GM23338 (cell line): ENCODE results near the gene CDK18. TPM values are rescaled to one million over a fixed set of nuclear protein-coding genes. Genes with fewer than 3 reads are reported as not detected.

ENCODE experiments used
- ATAC-seq: fragments of 200-7000 bp; cut with Tn5 transposase; 3 replicates; pipeline ENCODE4 v1.9.1; 2020
- DNase-seq: peaks from one replicate; pipeline ENCODE4 v3.0.0-alpha.2; 2015; ENCODE audit warnings: low spot score
- H2AFZ ChIP-seq: fragments of 200-600 bp; sonication (generic); 2 replicates; pipeline ENCODE4 v1.8.0; 2016; ENCODE audit warnings: antibody characterized with exemption, mild to moderate bottlenecking, moderate library complexity
- H3F3A ChIP-seq: fragments of 200-600 bp; sonication (generic); replicated peaks from 2 replicates; pipeline ENCODE4 v1.8.0; 2017; ENCODE audit warnings: antibody characterized with exemption, mixed run types, low read depth
- H3K27ac ChIP-seq: fragments of 200-600 bp; sonication (generic); 2 replicates; pipeline ENCODE4 v1.6.1; 2016; ENCODE audit warnings: low read depth
- H3K27me3 ChIP-seq: fragments of 200-600 bp; sonication (generic); 2 replicates; pipeline ENCODE4 v1.8.0; 2016; ENCODE audit warnings: mild to moderate bottlenecking, mixed run types, moderate library complexity; ENCODE audit not compliant: insufficient read depth
- H3K36me3 ChIP-seq: fragments of 200-600 bp; sonication (generic); 2 replicates; pipeline ENCODE4 v1.8.0; 2016; ENCODE audit warnings: mild to moderate bottlenecking; ENCODE audit not compliant: insufficient read depth
- H3K4me1 ChIP-seq: fragments of 200-600 bp; sonication (generic); 2 replicates; pipeline ENCODE4 v1.8.0; 2016; ENCODE audit warnings: mild to moderate bottlenecking, moderate library complexity; ENCODE audit not compliant: insufficient read depth
- H3K4me2 ChIP-seq: fragments of 200-600 bp; sonication (generic); 2 replicates; pipeline ENCODE4 v1.7.1; 2017; ENCODE audit warnings: mixed run types
- H3K4me3 ChIP-seq: fragments of 200-600 bp; sonication (generic); 2 replicates; pipeline ENCODE4 v1.6.1; 2016; ENCODE audit warnings: mixed run types
- H3K79me2 ChIP-seq: fragments of 200-600 bp; sonication (generic); replicated peaks from 2 replicates; pipeline ENCODE4 v1.8.0; 2017; ENCODE audit warnings: mild to moderate bottlenecking; ENCODE audit not compliant: insufficient read depth
- H3K9me2 ChIP-seq: fragments of 200-600 bp; sonication (generic); 2 replicates; pipeline ENCODE4 v1.8.0; 2017; ENCODE audit not compliant: insufficient read depth
- H4K20me1 ChIP-seq: fragments of 200-600 bp; sonication (generic); replicated peaks from 2 replicates; pipeline ENCODE4 v1.8.0; 2017; ENCODE audit warnings: mild to moderate bottlenecking; ENCODE audit not compliant: insufficient read depth
- H3K27ac Mint-ChIP-seq: 2 replicates; pipeline ENCODE4 v1.8.0; 2020; ENCODE audit warnings: inconsistent platforms, mild to moderate bottlenecking, moderate library complexity, mixed read lengths
- H3K27me3 Mint-ChIP-seq: 3 replicates; pipeline ENCODE4 v1.8.0; 2022; ENCODE audit warnings: low read depth, mild to moderate bottlenecking, moderate library complexity, mixed read lengths, inconsistent platforms; ENCODE audit not compliant: insufficient read depth, poor library complexity
- H3K36me3 Mint-ChIP-seq: 3 replicates; pipeline ENCODE4 v1.8.0; 2021; ENCODE audit warnings: low read depth, mild to moderate bottlenecking, inconsistent platforms, moderate library complexity, mixed read lengths
- H3K4me1 Mint-ChIP-seq: 3 replicates; pipeline ENCODE4 v1.8.0; 2020; ENCODE audit warnings: mild to moderate bottlenecking, inconsistent platforms, mixed read lengths
- H3K4me3 Mint-ChIP-seq: 3 replicates; pipeline ENCODE4 v1.8.0; 2021; ENCODE audit warnings: moderate library complexity, mild to moderate bottlenecking, inconsistent platforms, mixed read lengths
- H3K9me3 Mint-ChIP-seq: 3 replicates; pipeline ENCODE4 v1.8.0; 2020; ENCODE audit warnings: moderate library complexity, mild to moderate bottlenecking, inconsistent platforms, mixed read lengths
- CREB1 ChIP-seq: fragments of 250-450 bp; sonication (Bioruptor Pico); IDR thresholded peaks from 2 replicates; pipeline ENCODE4 v1.5.0; 2020; ENCODE audit warnings: low read depth, mild to moderate bottlenecking, moderate library complexity
- EZH2 ChIP-seq: fragments of 200-600 bp; sonication (generic); IDR thresholded peaks from one replicate; pipeline ENCODE4 v1.8.0; 2017; ENCODE audit warnings: antibody characterized with exemption, mild to moderate bottlenecking, low read depth; ENCODE audit not compliant: unreplicated experiment
- EZH2phosphoT487 ChIP-seq: fragments of 200-600 bp; sonication (generic); IDR thresholded peaks from one replicate; pipeline ENCODE4 v1.8.1; 2018; ENCODE audit warnings: antibody characterized with exemption; ENCODE audit not compliant: unreplicated experiment
- NANOG ChIP-seq: IDR thresholded peaks from 2 replicates; pipeline ENCODE4 v1.6.1; 2016; ENCODE audit warnings: antibody characterized with exemption, borderline replicate concordance
- POLR2AphosphoS5 ChIP-seq: IDR thresholded peaks from 2 replicates; pipeline ENCODE4 v1.6.1; 2016; ENCODE audit warnings: antibody characterized with exemption, low read depth
- STAT1 ChIP-seq: IDR thresholded peaks from one replicate; pipeline ENCODE4 v1.6.1; 2016; ENCODE audit warnings: antibody characterized with exemption; ENCODE audit not compliant: unreplicated experiment
- ZNF331 ChIP-seq: fragments of 250-450 bp; sonication (Bioruptor Pico); IDR thresholded peaks from 2 replicates; pipeline ENCODE4 v1.5.0; 2020; ENCODE audit warnings: low read depth, mild to moderate bottlenecking, moderate library complexity
- polyA plus RNA-seq: library from polyadenylated mRNA; unstranded; fragments of >200 nt; fragmentation: Nextera tagmentation; extraction: Ambion mirVana; gene quantifications from 2 replicates; pipeline ENCODE4 v1.2.1, GENCODE V29; 2016
- total RNA-seq: library from RNA; depleted of rRNA; stranded (reverse); fragments of >200 nt; shearing (Covaris generic); gene quantifications from 2 replicates; pipeline ENCODE4 v1.2.3, GENCODE V29; 2014
- TF ChIP-seq, protein P1 (sequence below), 2 experiments: fragments of 200-600 bp in 1 of 2; sonication (generic) in 1 of 2; conservative IDR thresholded peaks; 2 replicates each; pipeline versions ENCODE4 v1.5.1 to v1.6.1; 2016 to 2017; ENCODE audit warnings: antibody characterized with exemption in 2 of 2, low read depth in 2 of 2, mild to moderate bottlenecking in 2 of 2, moderate library complexity in 1 of 2
- TF ChIP-seq, protein P2 (sequence below): fragments of 250-450 bp; sonication (Bioruptor Pico); IDR thresholded peaks from 2 replicates; pipeline ENCODE4 v1.5.0; 2020; ENCODE audit warnings: mild to moderate bottlenecking, moderate library complexity
- TF ChIP-seq, protein P3 (sequence below): IDR thresholded peaks from 2 replicates; pipeline ENCODE4 v1.6.1; 2016; ENCODE audit warnings: antibody characterized with exemption

The CDK18 gene
- total and polyA plus RNA-seq, 2 experiments from 2014 or later = 21.1 to 46.5 TPM

DNA sequence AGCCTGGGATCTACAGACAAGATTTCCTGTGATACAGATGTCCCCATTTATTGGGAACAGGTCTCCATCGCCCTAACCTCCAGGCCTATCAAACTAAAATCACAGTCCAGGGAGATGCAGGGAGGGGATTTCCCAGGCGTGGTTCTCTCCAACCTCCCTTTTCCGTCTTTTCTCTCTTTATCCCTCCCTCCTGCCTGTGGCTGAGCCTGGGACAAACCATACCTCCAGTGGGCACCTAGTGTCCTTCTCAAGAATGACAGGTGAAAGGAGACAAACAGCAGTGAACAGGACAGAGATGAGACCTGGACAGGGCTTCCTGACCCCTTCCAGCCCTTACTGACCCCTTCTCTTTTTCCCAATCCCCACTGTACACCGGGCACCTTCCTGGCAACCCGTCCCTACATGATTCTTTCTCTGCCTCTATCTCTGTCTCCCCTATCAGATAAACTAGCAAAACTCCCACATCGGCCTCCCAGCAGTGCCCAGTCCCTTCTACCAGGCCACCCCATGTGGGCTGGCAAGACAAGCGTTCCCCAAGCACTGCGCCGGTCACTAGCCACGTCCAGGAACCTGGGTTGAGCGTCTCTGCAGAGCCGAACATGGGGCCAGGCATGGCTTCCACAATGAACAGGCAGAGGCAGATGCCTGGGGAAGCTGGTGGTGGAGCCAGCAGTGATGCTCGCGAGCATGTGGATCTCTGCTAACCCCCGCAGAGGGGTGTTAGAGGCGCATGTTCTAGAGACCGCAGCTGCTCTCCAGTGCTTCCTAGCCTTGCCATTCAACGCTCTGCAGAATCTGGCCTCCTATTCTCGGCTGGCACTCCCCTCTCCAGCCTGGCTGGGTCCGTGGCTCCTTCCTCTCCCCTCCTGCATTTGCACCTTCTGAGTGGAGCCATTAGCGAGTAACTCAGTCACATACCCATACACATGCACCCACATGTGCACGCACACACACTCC is 72.6 kb downstream of the CDK18 start:
- ATAC-seq = peak; percentile 33; the same call in 2 of the 3 replicates
- no peaks in the 10 kb centered on the region for H4K20me1 ChIP-seq
- Mint-ChIP-seq H3K4me3 (no peak overlapping the region), H3K27me3 (peaks cover 18% of the 10 kb centered on the region), H3K27ac (no peak overlapping the region), H3K36me3 (no peaks in the 10 kb centered on the region), H3K9me3 (no peaks in the 10 kb centered on the region), H3K4me1 (peaks cover 18% of the 10 kb centered on the region)
- no peaks in the 10 kb centered on the region for H3K79me2 ChIP-seq
- no peaks in the 10 kb centered on the region for H3K36me3 ChIP-seq
- no peaks in the 10 kb centered on the region for H3F3A ChIP-seq
- H3K27me3 ChIP-seq = peaks cover 7% of the 10 kb centered on the region; the same call in 1 of the 2 replicates
- TF ChIP-seq NANOG = no peak
- DNase-seq = peak; percentile 13
- no peak overlapping the region for H3K27ac ChIP-seq
- no peak overlapping the region for H2AFZ ChIP-seq
- no peak overlapping the region for H3K4me3 ChIP-seq
- no peak overlapping the region for H3K4me2 ChIP-seq
- no peaks in the 10 kb centered on the region for H3K4me1 ChIP-seq
- no peaks in the 10 kb centered on the region for H3K9me2 ChIP-seq

GRCh38 chr1:205577874-205578658 is 73.6 kb downstream of the CDK18 start:
- DNase-seq = no peak
- ATAC-seq = no peak
- Histone ChIP-seq H3K4me3 (no peak overlapping the region), H2AFZ (no peak overlapping the region), H4K20me1 (no peaks in the 10 kb centered on the region), H3K4me1 (no peaks in the 10 kb centered on the region), H3K4me2 (no peak overlapping the region), H3K79me2 (no peaks in the 10 kb centered on the region), H3F3A (no peaks in the 10 kb centered on the region), H3K27ac (no peak overlapping the region), H3K9me2 (no peaks in the 10 kb centered on the region), H3K27me3 (no peaks in the 10 kb centered on the region), H3K36me3 (no peaks in the 10 kb centered on the region)
- peaks cover 15% of the 10 kb centered on the region for H3K4me1 Mint-ChIP-seq
- H3K4me3 Mint-ChIP-seq = no peak overlapping the region
- peaks cover 18% of the 10 kb centered on the region for H3K27me3 Mint-ChIP-seq
- H3K36me3 Mint-ChIP-seq = no peaks in the 10 kb centered on the region
- H3K9me3 Mint-ChIP-seq = no peaks in the 10 kb centered on the region
- H3K27ac Mint-ChIP-seq = no peak overlapping the region
- TF ChIP-seq, protein P1, sequence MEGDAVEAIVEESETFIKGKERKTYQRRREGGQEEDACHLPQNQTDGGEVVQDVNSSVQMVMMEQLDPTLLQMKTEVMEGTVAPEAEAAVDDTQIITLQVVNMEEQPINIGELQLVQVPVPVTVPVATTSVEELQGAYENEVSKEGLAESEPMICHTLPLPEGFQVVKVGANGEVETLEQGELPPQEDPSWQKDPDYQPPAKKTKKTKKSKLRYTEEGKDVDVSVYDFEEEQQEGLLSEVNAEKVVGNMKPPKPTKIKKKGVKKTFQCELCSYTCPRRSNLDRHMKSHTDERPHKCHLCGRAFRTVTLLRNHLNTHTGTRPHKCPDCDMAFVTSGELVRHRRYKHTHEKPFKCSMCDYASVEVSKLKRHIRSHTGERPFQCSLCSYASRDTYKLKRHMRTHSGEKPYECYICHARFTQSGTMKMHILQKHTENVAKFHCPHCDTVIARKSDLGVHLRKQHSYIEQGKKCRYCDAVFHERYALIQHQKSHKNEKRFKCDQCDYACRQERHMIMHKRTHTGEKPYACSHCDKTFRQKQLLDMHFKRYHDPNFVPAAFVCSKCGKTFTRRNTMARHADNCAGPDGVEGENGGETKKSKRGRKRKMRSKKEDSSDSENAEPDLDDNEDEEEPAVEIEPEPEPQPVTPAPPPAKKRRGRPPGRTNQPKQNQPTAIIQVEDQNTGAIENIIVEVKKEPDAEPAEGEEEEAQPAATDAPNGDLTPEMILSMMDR (conservative IDR thresholded peaks at IDR 0.05; ENCODE audit: low read depth in 2 of 2) = no peak
- TF ChIP-seq NANOG = no peak
- TF ChIP-seq, protein P2, sequence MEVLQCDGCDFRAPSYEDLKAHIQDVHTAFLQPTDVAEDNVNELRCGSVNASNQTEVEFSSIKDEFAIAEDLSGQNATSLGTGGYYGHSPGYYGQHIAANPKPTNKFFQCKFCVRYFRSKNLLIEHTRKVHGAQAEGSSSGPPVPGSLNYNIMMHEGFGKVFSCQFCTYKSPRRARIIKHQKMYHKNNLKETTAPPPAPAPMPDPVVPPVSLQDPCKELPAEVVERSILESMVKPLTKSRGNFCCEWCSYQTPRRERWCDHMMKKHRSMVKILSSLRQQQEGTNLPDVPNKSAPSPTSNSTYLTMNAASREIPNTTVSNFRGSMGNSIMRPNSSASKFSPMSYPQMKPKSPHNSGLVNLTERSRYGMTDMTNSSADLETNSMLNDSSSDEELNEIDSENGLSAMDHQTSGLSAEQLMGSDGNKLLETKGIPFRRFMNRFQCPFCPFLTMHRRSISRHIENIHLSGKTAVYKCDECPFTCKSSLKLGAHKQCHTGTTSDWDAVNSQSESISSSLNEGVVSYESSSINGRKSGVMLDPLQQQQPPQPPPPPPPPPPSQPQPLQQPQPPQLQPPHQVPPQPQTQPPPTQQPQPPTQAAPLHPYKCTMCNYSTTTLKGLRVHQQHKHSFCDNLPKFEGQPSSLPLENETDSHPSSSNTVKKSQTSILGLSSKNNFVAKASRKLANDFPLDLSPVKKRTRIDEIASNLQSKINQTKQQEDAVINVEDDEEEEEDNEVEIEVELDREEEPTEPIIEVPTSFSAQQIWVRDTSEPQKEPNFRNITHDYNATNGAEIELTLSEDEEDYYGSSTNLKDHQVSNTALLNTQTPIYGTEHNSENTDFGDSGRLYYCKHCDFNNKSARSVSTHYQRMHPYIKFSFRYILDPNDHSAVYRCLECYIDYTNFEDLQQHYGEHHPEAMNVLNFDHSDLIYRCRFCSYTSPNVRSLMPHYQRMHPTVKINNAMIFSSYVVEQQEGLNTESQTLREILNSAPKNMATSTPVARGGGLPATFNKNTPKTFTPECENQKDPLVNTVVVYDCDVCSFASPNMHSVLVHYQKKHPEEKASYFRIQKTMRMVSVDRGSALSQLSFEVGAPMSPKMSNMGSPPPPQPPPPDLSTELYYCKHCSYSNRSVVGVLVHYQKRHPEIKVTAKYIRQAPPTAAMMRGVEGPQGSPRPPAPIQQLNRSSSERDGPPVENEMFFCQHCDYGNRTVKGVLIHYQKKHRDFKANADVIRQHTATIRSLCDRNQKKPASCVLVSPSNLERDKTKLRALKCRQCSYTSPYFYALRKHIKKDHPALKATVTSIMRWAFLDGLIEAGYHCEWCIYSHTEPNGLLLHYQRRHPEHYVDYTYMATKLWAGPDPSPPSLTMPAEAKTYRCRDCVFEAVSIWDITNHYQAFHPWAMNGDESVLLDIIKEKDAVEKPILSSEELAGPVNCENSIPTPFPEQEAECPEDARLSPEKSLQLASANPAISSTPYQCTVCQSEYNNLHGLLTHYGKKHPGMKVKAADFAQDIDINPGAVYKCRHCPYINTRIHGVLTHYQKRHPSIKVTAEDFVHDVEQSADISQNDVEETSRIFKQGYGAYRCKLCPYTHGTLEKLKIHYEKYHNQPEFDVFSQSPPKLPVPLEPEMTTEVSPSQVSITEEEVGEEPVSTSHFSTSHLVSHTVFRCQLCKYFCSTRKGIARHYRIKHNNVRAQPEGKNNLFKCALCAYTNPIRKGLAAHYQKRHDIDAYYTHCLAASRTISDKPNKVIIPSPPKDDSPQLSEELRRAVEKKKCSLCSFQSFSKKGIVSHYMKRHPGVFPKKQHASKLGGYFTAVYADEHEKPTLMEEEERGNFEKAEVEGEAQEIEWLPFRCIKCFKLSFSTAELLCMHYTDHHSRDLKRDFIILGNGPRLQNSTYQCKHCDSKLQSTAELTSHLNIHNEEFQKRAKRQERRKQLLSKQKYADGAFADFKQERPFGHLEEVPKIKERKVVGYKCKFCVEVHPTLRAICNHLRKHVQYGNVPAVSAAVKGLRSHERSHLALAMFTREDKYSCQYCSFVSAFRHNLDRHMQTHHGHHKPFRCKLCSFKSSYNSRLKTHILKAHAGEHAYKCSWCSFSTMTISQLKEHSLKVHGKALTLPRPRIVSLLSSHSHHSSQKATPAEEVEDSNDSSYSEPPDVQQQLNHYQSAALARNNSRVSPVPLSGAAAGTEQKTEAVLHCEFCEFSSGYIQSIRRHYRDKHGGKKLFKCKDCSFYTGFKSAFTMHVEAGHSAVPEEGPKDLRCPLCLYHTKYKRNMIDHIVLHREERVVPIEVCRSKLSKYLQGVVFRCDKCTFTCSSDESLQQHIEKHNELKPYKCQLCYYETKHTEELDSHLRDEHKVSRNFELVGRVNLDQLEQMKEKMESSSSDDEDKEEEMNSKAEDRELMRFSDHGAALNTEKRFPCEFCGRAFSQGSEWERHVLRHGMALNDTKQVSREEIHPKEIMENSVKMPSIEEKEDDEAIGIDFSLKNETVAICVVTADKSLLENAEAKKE (CRISPR knock-in tag) = no peak
- no peak for TF ChIP-seq POLR2AphosphoS5
- TF ChIP-seq STAT1 = no peak
- no peak for TF ChIP-seq EZH2phosphoT487
- TF ChIP-seq, protein P3, sequence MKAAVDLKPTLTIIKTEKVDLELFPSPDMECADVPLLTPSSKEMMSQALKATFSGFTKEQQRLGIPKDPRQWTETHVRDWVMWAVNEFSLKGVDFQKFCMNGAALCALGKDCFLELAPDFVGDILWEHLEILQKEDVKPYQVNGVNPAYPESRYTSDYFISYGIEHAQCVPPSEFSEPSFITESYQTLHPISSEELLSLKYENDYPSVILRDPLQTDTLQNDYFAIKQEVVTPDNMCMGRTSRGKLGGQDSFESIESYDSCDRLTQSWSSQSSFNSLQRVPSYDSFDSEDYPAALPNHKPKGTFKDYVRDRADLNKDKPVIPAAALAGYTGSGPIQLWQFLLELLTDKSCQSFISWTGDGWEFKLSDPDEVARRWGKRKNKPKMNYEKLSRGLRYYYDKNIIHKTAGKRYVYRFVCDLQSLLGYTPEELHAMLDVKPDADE = no peak
- TF ChIP-seq EZH2 = no peak
- no peak for TF ChIP-seq CREB1 (CRISPR knock-in tag)
- TF ChIP-seq ZNF331 (CRISPR knock-in tag) = no peak
